Mucosa of rectum (tissue), 2 donors: ENCODE data around the gene DDA1.
A peak's percentile ranks its signal among the peaks of the same experiment; 100 is the strongest.

ENCODE experiments used
- H3K27ac ChIP-seq, 2 donors: one replicate each; pipeline ENCODE4 v1.7.0; 2013; ENCODE audit warnings: inconsistent platforms in 2 of 2, low read depth in 2 of 2, low read length in 2 of 2
- H3K27me3 ChIP-seq, 2 donors: one replicate each; pipeline ENCODE4 v1.7.0; 2013; ENCODE audit warnings: low read length in 2 of 2; ENCODE audit not compliant: control insufficient read depth in 2 of 2, insufficient read depth in 2 of 2
- H3K36me3 ChIP-seq, 2 donors: one replicate each; pipeline ENCODE4 v1.7.0; 2013; ENCODE audit warnings: low read length in 2 of 2; ENCODE audit not compliant: control insufficient read depth in 2 of 2, insufficient read depth in 2 of 2
- H3K4me1 ChIP-seq, 2 donors: one replicate each; pipeline ENCODE4 v1.7.0; 2013; ENCODE audit warnings: low read length in 2 of 2, mild to moderate bottlenecking in 1 of 2; ENCODE audit not compliant: control insufficient read depth in 2 of 2, insufficient read depth in 2 of 2
- H3K4me3 ChIP-seq, 2 donors: one replicate each; pipeline ENCODE4 v1.7.0; 2013; ENCODE audit warnings: low read length in 2 of 2
- H3K9ac ChIP-seq, 2 donors: one replicate each; pipeline ENCODE4 v1.7.0; 2013; ENCODE audit warnings: low read length in 2 of 2, low read depth in 1 of 2, mild to moderate bottlenecking in 1 of 2
- H3K9me3 ChIP-seq, 2 donors: one replicate each; pipeline ENCODE4 v1.7.0; 2013; ENCODE audit warnings: low read length in 2 of 2; ENCODE audit not compliant: control insufficient read depth in 2 of 2
- donor health status: healthy.
- donor health status: Normal muscosa, but diverticular disease.

Gene DDA1

DNA sequence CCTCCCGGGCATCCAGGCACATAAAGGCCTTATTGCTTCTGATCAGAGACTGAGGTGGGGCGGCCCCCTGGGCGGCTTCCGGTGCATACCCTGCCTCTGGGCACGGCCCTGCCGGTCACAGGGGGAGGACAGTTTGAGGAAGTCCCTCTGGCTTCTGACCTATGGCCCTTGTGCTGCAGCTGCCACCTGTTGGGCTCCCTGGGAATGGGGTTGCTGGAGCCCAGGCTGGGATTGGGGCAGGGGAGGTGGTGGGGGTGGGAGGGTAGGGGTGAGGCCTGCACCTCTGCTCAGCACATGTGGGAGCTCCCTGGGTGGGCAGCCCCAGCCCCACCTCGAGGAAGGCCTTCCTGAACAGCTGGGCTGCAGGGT is 14.6 kb downstream of the DDA1 start:
- Histone ChIP-seq H3K9me3 (no peaks in the 10 kb centered on the region), H3K36me3 (peaks cover 13 to 19% of the 10 kb centered on the region in 2 donors), H3K27me3 (peaks cover 0 to under 1% of the 10 kb centered on the region in 2 donors), H3K9ac (no peak overlapping the region), H3K27ac (no peak overlapping the region), H3K4me1 (peaks cover 5 to 8% of the 10 kb centered on the region in 2 donors), H3K4me3 (no peak overlapping the region)

DNA sequence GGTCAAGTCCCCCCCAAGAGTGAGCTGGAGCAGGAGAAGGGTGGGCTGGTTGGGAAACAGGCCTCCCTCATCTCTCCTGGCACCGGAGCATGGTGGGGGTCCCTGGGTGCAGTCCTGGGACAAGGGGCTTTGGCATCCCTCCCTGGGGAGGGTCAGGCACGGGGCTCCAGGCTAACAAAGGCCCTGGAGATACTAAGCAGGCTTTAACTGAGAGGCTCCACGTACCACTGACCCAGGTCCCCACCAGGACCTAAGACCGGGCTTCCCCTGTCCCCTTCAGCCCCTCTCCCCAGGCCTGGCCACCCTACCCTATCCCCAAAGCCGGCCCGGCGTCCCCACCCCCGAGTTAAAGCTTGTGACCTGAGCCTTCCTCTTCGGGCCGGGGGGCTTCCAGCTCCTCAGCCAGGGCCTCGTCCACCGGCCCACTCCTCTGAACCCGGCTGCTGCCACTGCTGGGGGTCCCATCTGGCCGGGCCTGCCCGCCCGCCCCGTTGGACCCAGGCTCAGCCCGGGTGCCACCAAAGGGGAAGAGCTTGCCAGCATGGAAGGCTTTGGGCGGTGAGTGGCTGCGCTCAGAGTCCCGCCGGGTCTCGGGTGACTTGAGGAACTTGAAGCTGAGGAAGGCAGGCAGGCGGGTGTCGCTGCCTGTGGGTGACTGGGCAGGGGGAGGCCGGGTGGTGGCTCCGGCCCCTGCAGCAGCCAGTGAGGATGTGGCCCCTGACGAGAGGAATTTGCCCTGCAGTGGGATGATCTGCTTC is 15.2 kb downstream of the DDA1 start:
- no peaks in the 10 kb centered on the region for H3K9me3 ChIP-seq
- H3K36me3 ChIP-seq, result peaks cover 13 to 14% of the 10 kb centered on the region in 2 donors
- no peak overlapping the region for H3K9ac ChIP-seq
- H3K27ac ChIP-seq, result no peak overlapping the region
- H3K4me3 ChIP-seq, result no peak overlapping the region
- H3K27me3 ChIP-seq, result peaks cover 2 to 6% of the 10 kb centered on the region in 2 donors
- H3K4me1 ChIP-seq, result peaks cover 9 to 13% of the 10 kb centered on the region in 2 donors

DNA sequence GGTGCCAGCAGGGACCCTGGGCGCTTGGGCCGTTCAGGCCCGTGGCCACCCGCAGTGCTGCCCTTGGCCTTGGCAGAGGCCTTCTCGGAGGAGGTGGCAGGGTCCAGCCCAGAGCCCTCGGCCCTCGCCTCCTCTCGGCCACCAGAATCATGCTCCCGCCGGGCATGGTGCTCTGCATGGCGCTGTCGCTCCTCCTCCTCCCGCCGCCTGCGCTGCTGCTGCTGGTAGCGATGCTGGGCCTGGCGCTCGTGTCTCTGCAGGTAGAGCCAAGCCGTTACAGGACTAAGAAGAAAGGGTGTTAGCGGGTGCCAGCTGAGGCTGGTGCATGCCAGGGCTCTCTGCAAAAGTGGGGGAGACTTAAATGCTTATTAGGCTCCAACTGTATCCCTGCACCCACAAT is 15.8 kb downstream of the DDA1 start:
- Histone ChIP-seq H3K4me3 (no peak overlapping the region), H3K27me3 (peaks cover 2 to 11% of the 10 kb centered on the region in 2 donors), H3K36me3 (peaks cover 9 to 10% of the 10 kb centered on the region in 2 donors), H3K9ac (no peak overlapping the region), H3K4me1 (peaks cover 9 to 13% of the 10 kb centered on the region in 2 donors), H3K27ac (no peak overlapping the region), H3K9me3 (no peaks in the 10 kb centered on the region)

- H3K4me1 ChIP-seq, result peaks cover 9 to 13% of the 10 kb centered on the region in 2 donors
- no peak overlapping the region for H3K27ac ChIP-seq
- H3K9me3 ChIP-seq, result no peaks in the 10 kb centered on the region
- no peak overlapping the region for H3K9ac ChIP-seq
- H3K4me3 ChIP-seq, result no peak overlapping the region
- peaks cover under 1 to 3% of the 10 kb centered on the region in 2 donors for H3K36me3 ChIP-seq
- H3K27me3 ChIP-seq, result peaks cover 2 to 15% of the 10 kb centered on the region in 2 donors
These were observed 16.7 kb downstream of the DDA1 start for GRCh38 chr19:17325881-17326594.

GRCh38 chr19:17326595-17326966 is 17.2 kb downstream of the DDA1 start:
- Histone ChIP-seq H3K9me3 (no peaks in the 10 kb centered on the region), H3K36me3 (peaks cover 0 to 2% of the 10 kb centered on the region in 2 donors), H3K9ac (no peak overlapping the region), H3K4me1 (peaks cover 9 to 13% of the 10 kb centered on the region in 2 donors), H3K4me3 (no peak overlapping the region), H3K27me3 (peaks cover 2 to 15% of the 10 kb centered on the region in 2 donors), H3K27ac (no peak overlapping the region)

DNA sequence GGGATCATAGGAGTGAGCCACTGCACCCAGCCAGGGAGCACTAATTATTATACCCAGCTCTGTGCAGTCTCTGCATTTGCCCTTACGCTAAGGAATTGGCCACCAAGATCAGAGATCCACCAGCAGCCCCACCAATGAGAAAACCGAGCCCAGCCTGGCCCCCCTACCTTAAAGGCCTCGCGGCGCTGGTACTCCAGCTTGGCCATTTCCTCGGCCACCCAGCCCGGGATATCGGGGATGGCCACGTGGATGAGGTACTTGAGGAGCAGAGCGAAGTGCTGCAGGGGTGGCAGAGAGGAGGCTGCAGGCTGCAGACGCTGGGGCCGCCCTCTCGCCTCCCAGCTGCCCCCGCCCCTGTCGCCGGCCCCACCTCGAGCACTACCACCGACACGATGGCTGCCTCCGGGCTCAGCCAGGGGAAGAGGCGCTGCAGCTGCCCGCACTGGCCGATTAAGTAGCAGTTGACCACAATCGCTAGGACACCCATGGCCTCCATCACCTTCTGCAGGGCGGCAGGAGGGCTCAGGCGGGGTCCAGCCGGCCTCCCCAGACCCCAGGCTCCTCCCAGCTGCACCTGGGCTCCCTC is 17.8 kb downstream of the DDA1 start:
- H3K27ac ChIP-seq, result peak overlapping the region in 1 of 2 donors; percentile 52
- no peaks in the 10 kb centered on the region for H3K36me3 ChIP-seq
- peaks cover 2 to 15% of the 10 kb centered on the region in 2 donors for H3K27me3 ChIP-seq
- H3K9me3 ChIP-seq, result no peaks in the 10 kb centered on the region
- H3K4me3 ChIP-seq, result peak overlapping the region in 1 of 2 donors; percentile 48
- H3K9ac ChIP-seq, result peak overlapping the region in 1 of 2 donors; percentile 40
- peaks cover 9 to 13% of the 10 kb centered on the region in 2 donors for H3K4me1 ChIP-seq

- Histone ChIP-seq H3K9ac (peak overlapping the region; percentile 41 to 72), H3K36me3 (no peaks in the 10 kb centered on the region), H3K27ac (peak overlapping the region; percentile 52 to 62), H3K9me3 (no peaks in the 10 kb centered on the region), H3K4me1 (peaks cover 9 to 13% of the 10 kb centered on the region in 2 donors), H3K27me3 (peaks cover 2 to 15% of the 10 kb centered on the region in 2 donors), H3K4me3 (peak overlapping the region; percentile 37 to 59)
These were observed 18.5 kb downstream of the DDA1 start for GRCh38 chr19:17327654-17328516.

DNA sequence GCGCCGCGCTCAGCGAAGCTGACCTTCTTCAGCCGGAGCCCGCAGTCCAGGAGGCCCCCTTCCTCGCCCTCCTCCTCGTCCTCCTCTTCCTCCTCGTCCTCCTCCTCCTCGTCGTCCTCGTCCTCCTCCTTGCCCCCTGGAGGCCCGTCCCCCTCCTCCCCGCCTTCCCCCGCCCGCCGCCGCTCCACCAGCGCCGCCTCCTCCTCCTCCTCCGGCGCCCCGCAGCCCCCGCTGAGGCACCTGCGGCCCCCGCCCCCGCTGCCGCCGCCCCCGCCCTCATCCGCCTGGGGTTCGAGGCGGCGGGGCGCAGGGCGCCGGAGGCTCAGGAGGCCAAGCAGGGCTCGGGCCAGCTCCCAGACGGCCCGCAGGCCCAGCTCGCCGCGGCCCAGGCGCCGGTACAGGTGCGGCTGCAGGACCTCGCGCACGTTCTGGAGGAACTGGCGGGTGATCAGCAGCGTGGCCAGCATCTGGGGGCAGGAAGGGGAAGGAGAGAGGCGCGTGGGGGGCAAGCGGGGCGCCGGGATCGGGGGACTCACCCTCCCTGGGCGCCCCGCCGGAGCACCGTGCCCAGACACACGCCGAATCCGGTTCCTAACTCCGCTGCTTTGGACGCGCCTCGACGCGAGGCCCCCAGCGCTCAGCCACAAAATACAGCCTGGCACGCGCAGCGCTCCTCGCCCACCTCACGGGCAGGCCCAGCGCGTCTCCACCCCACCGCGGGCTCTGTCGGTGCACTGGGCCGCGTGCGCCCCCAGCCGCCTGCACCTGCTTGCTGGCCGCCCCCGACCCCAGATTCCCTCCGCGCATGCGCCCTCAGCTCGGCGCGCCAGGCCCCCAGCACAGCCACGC is 19.4 kb downstream of the DDA1 start:
- peak overlapping the region; percentile 41 to 72 for H3K9ac ChIP-seq
- H3K27me3 ChIP-seq, result peaks cover 2 to 15% of the 10 kb centered on the region in 2 donors
- no peaks in the 10 kb centered on the region for H3K9me3 ChIP-seq
- H3K4me1 ChIP-seq, result peaks cover 11 to 13% of the 10 kb centered on the region in 2 donors
- peak overlapping the region; percentile 37 to 59 for H3K4me3 ChIP-seq
- H3K27ac ChIP-seq, result peak overlapping the region; percentile 52 to 62
- H3K36me3 ChIP-seq, result no peaks in the 10 kb centered on the region
